ENCODE results near the gene HDGF.

GRCh38 chr1:156721535-156721934 is 29.9 kb downstream of the HDGF start:
- TF ChIP-seq CTCF (IDR thresholded peaks at IDR 0.05; ENCODE audit: low read depth, low read length, poor library complexity, severe bottlenecking), result no peak
- no peak for TF ChIP-seq EZH2phosphoT487 (IDR thresholded peaks at IDR 0.05; ENCODE audit: borderline replicate concordance, low read length)
